ENCODE results near the gene DPF3. TPM values are rescaled to one million over a fixed set of nuclear protein-coding genes. Genes with fewer than 3 reads are reported as not detected.

The DPF3 gene
- total and polyA plus RNA-seq, 2 of the 13 experiments (the other 11 are each of a cell fraction or from before 2014, with no cell fraction given), result 0.09 to 0.60 TPM

DNA sequence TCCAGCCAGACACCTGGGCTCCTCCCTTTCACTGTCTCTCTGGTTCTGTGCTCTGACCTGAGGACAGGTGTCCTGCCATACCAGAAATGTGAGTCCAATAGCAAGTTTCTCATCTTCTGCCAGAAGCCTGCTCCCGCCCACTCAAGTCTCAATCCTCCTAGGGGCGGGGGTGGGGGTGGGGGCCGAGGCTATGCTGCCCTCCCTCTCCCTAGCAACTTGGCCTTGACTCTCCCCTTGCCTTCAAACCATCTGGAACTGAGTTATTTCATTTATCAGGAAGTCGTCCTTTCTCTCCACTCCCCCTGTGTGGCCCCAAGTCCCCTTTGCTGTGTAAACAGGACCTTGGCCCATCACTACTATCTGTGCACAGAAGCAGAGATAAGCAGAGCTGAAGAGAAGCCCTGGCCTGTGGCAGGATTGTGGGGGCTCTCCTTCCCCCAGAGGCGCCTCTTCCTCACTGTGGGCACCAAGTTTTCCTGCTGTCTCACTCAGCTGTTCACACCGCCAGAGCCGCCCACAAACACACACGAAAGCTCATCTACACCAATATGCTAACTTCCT is 117.1 kb downstream of the DPF3 start (continued):
- TF ChIP-seq YEATS4 (CRISPR knock-in tag; IDR thresholded peaks at IDR 0.05; ENCODE audit: borderline replicate concordance), result peak; percentile 67; the same call in 1 of the 2 replicates
- TF ChIP-seq, protein P1, sequence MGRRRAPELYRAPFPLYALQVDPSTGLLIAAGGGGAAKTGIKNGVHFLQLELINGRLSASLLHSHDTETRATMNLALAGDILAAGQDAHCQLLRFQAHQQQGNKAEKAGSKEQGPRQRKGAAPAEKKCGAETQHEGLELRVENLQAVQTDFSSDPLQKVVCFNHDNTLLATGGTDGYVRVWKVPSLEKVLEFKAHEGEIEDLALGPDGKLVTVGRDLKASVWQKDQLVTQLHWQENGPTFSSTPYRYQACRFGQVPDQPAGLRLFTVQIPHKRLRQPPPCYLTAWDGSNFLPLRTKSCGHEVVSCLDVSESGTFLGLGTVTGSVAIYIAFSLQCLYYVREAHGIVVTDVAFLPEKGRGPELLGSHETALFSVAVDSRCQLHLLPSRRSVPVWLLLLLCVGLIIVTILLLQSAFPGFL (CRISPR knock-in tag; IDR thresholded peaks at IDR 0.05), result no peak
- TF ChIP-seq, protein P2, sequence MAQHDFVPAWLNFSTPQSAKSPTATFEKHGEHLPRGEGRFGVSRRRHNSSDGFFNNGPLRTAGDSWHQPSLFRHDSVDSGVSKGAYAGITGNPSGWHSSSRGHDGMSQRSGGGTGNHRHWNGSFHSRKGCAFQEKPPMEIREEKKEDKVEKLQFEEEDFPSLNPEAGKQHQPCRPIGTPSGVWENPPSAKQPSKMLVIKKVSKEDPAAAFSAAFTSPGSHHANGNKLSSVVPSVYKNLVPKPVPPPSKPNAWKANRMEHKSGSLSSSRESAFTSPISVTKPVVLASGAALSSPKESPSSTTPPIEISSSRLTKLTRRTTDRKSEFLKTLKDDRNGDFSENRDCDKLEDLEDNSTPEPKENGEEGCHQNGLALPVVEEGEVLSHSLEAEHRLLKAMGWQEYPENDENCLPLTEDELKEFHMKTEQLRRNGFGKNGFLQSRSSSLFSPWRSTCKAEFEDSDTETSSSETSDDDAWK (CRISPR knock-in tag; IDR thresholded peaks at IDR 0.05), result no peak
- no peak for TF ChIP-seq RFX3 (CRISPR knock-in tag; IDR thresholded peaks at IDR 0.05)
- peak; percentile 84 for TF ChIP-seq ESRRA (CRISPR knock-in tag; IDR thresholded peaks at IDR 0.05; ENCODE audit: low read depth)
- no peak for TF ChIP-seq NFATC3 (CRISPR knock-in tag; IDR thresholded peaks at IDR 0.05)
- TF ChIP-seq ZNF432 (CRISPR knock-in tag; IDR thresholded peaks at IDR 0.05; ENCODE audit: borderline replicate concordance), result no peak
- TF ChIP-seq ZSCAN21 (CRISPR knock-in tag; IDR thresholded peaks at IDR 0.05; ENCODE audit: borderline replicate concordance), result 0 out of 2 replicates have a peak, but pooled peaks have one; percentile 54
- TF ChIP-seq, protein P3, sequence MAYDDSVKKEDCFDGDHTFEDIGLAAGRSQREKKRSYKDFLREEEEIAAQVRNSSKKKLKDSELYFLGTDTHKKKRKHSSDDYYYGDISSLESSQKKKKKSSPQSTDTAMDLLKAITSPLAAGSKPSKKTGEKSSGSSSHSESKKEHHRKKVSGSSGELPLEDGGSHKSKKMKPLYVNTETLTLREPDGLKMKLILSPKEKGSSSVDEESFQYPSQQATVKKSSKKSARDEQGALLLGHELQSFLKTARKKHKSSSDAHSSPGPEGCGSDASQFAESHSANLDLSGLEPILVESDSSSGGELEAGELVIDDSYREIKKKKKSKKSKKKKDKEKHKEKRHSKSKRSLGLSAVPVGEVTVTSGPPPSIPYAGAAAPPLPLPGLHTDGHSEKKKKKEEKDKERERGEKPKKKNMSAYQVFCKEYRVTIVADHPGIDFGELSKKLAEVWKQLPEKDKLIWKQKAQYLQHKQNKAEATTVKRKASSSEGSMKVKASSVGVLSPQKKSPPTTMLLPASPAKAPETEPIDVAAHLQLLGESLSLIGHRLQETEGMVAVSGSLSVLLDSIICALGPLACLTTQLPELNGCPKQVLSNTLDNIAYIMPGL (CRISPR knock-in tag; IDR thresholded peaks at IDR 0.05; ENCODE audit: borderline replicate concordance in 1 of 2, low read depth in 1 of 2), result 0 out of 4 replicates have a peak, but pooled peaks have one; percentile 28 to 49
- peak; percentile 82 for TF ChIP-seq ELF1 (CRISPR knock-in tag; IDR thresholded peaks at IDR 0.05)
- TF ChIP-seq ZNF121 (CRISPR knock-in tag; IDR thresholded peaks at IDR 0.05), result no peak
- TF ChIP-seq ZNF792 (CRISPR knock-in tag; IDR thresholded peaks at IDR 0.05), result peak; percentile 85; the same call in 1 of the 2 replicates
- TF ChIP-seq, protein P4, sequence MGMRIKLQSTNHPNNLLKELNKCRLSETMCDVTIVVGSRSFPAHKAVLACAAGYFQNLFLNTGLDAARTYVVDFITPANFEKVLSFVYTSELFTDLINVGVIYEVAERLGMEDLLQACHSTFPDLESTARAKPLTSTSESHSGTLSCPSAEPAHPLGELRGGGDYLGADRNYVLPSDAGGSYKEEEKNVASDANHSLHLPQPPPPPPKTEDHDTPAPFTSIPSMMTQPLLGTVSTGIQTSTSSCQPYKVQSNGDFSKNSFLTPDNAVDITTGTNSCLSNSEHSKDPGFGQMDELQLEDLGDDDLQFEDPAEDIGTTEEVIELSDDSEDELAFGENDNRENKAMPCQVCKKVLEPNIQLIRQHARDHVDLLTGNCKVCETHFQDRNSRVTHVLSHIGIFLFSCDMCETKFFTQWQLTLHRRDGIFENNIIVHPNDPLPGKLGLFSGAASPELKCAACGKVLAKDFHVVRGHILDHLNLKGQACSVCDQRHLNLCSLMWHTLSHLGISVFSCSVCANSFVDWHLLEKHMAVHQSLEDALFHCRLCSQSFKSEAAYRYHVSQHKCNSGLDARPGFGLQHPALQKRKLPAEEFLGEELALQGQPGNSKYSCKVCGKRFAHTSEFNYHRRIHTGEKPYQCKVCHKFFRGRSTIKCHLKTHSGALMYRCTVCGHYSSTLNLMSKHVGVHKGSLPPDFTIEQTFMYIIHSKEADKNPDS (CRISPR knock-in tag; IDR thresholded peaks at IDR 0.05), result 0 out of 2 replicates have a peak, but pooled peaks have one; percentile 29
- TF ChIP-seq, protein P5, sequence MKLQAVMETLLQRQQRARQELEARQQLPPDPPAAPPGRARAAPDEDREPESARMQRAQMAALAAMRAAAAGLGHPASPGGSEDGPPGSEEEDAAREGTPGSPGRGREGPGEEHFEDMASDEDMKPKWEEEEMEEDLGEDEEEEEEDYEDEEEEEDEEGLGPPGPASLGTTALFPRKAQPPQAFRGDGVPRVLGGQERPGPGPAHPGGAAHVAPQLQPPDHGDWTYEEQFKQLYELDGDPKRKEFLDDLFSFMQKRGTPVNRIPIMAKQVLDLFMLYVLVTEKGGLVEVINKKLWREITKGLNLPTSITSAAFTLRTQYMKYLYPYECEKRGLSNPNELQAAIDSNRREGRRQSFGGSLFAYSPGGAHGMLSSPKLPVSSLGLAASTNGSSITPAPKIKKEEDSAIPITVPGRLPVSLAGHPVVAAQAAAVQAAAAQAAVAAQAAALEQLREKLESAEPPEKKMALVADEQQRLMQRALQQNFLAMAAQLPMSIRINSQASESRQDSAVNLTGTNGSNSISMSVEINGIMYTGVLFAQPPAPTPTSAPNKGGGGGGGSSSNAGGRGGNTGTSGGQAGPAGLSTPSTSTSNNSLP (IDR thresholded peaks at IDR 0.05; ENCODE audit: low read depth, low read length), result peak; percentile 60
- peak; percentile 81 for TF ChIP-seq ZNF878 (CRISPR knock-in tag; IDR thresholded peaks at IDR 0.05)
- no peak for TF ChIP-seq SP2 (CRISPR knock-in tag; IDR thresholded peaks at IDR 0.05)
- TF ChIP-seq, protein P6, sequence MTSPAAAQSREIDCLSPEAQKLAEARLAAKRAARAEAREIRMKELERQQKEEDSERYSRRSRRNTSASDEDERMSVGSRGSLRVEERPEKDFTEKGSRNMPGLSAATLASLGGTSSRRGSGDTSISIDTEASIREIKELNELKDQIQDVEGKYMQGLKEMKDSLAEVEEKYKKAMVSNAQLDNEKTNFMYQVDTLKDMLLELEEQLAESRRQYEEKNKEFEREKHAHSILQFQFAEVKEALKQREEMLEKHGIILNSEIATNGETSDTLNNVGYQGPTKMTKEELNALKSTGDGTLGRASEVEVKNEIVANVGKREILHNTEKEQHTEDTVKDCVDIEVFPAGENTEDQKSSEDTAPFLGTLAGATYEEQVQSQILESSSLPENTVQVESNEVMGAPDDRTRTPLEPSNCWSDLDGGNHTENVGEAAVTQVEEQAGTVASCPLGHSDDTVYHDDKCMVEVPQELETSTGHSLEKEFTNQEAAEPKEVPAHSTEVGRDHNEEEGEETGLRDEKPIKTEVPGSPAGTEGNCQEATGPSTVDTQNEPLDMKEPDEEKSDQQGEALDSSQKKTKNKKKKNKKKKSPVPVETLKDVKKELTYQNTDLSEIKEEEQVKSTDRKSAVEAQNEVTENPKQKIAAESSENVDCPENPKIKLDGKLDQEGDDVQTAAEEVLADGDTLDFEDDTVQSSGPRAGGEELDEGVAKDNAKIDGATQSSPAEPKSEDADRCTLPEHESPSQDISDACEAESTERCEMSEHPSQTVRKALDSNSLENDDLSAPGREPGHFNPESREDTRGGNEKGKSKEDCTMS (CRISPR knock-in tag; conservative IDR thresholded peaks at IDR 0.05), result no peak
- TF ChIP-seq ZNF383 (CRISPR knock-in tag; IDR thresholded peaks at IDR 0.05; ENCODE audit: borderline replicate concordance), result no peak
- TF ChIP-seq ZNF709 (CRISPR knock-in tag; IDR thresholded peaks at IDR 0.05), result no peak
